HG02870 (cell line): Measurements from ENCODE around the gene TMEM87B.
"Not testable (repeated sequence)": the region's sequence is repeated elsewhere in the genome, so short reads cannot be mapped to it uniquely, and the experiment has no call there.

ENCODE experiments used
- ATAC-seq: cut with Tn5 transposase; IDR thresholded peaks from one replicate; pipeline ENCODE4 v1.9.1; 2021; ENCODE audit warnings: mild to moderate bottlenecking, moderate library complexity; ENCODE audit not compliant: unreplicated experiment

TMEM87B gene

GRCh38 chr2:112065486-112065885, 10.4 kb downstream of the TMEM87B start:
- ATAC-seq: no peak

- no peak for ATAC-seq
Observed at GRCh38 chr2:112065966-112066365, 10.9 kb downstream of the TMEM87B start.

GRCh38 chr2:112069794-112070193, 14.7 kb downstream of the TMEM87B start:
- ATAC-seq: not testable (repeated sequence)

GRCh38 chr2:112073875-112074274, 18.8 kb downstream of the TMEM87B start:
- no peak for ATAC-seq

- no peak for ATAC-seq
Observed at GRCh38 chr2:112074506-112074905, 19.4 kb downstream of the TMEM87B start.

GRCh38 chr2:112075490-112076260, 20.6 kb downstream of the TMEM87B start:
- no peak for ATAC-seq

- no peak for ATAC-seq
Observed at GRCh38 chr2:112077814-112078213, 22.7 kb downstream of the TMEM87B start.

- ATAC-seq: no peak
Observed at GRCh38 chr2:112081262-112081661, 26.2 kb downstream of the TMEM87B start.

- ATAC-seq: no peak
Observed at GRCh38 chr2:112084689-112085374, 29.8 kb downstream of the TMEM87B start.

GRCh38 chr2:112085375-112085730, 30.3 kb downstream of the TMEM87B start:
- ATAC-seq: no peak

- ATAC-seq: no peak
Observed at GRCh38 chr2:112085916-112086669, 31.0 kb downstream of the TMEM87B start.

GRCh38 chr2:112087346-112088020, 32.4 kb downstream of the TMEM87B start:
- peak; percentile 85 for ATAC-seq

GRCh38 chr2:112089375-112089774, 34.3 kb downstream of the TMEM87B start:
- no peak for ATAC-seq

GRCh38 chr2:112092286-112093041, 37.4 kb downstream of the TMEM87B start:
- no peak for ATAC-seq

- no peak for ATAC-seq
Observed at GRCh38 chr2:112093216-112093615, 38.1 kb downstream of the TMEM87B start.

GRCh38 chr2:112095681-112096080, 40.6 kb downstream of the TMEM87B start:
- no peak for ATAC-seq

- ATAC-seq: no peak
Observed at GRCh38 chr2:112096098-112096497, 41.0 kb downstream of the TMEM87B start.

GRCh38 chr2:112108178-112108832, 53.2 kb downstream of the TMEM87B start:
- ATAC-seq: no peak

GRCh38 chr2:112109278-112109677, 54.2 kb downstream of the TMEM87B start:
- no peak for ATAC-seq

- no peak for ATAC-seq
Observed at GRCh38 chr2:112110966-112111365, 55.9 kb downstream of the TMEM87B start.
